Right lobe of liver (tissue), 6 donors: ENCODE measurements around the gene PCSK6. TPM values are rescaled to one million over a fixed set of nuclear protein-coding genes. Genes with fewer than 3 reads are reported as not detected.

ENCODE experiments used
- ATAC-seq, 4 donors: fragments of 200-7000 bp; cut with Tn5 transposase; one replicate each; pipeline ENCODE4 v1.9.1; 2020; ENCODE audit warnings: mild to moderate bottlenecking in 4 of 4, moderate library complexity in 4 of 4
- DNase-seq, 3 donors: peaks; one replicate each; pipeline ENCODE4 v3.0.0-alpha.2; 2020
- H3K27ac ChIP-seq, 3 donors: fragments of 200-600 bp; one replicate each; pipeline ENCODE4 v1.8.0; 2022
- H3K27me3 ChIP-seq, 2 donors: fragments of 200-600 bp; one replicate each; pipeline ENCODE4 v1.8.0; 2022
- H3K36me3 ChIP-seq, 4 donors: fragments of 200-600 bp; sonication (generic) in 1 of 4; one replicate each; pipeline versions ENCODE4 v1.5.1 to v1.8.0; 2017 to 2022; ENCODE audit warnings: control low read depth in 1 of 4
- H3K4me1 ChIP-seq, 4 donors: fragments of 200-600 bp; sonication (generic) in 1 of 4; one replicate each; pipeline versions ENCODE4 v1.5.1 to v1.8.0; 2017 to 2022; ENCODE audit warnings: control low read depth in 1 of 4
- H3K4me3 ChIP-seq, 3 donors: fragments of 200-600 bp; one replicate each; pipeline ENCODE4 v1.8.0; 2022
- H3K9me3 ChIP-seq, 4 donors: fragments of 200-600 bp; sonication (generic) in 1 of 4; one replicate each; pipeline versions ENCODE4 v1.5.1 to v1.8.0; 2017 to 2022; ENCODE audit warnings: control low read depth in 1 of 4
- POLR2A ChIP-seq: fragments of 450-650 bp; IDR thresholded peaks from one replicate; pipeline ENCODE4 v1.6.1; 2017; ENCODE audit warnings: antibody characterized with exemption, mild to moderate bottlenecking
- WGBS: methylation state at CpG from one replicate; pipeline ENCODE4 v1.1.6; 2018; ENCODE audit warnings: low coverage, low lambda C conversion rate; ENCODE audit not compliant: insufficient coverage; ENCODE audit errors: missing lambda C conversion rate; 5-methylcytosine and 5-hydroxymethylcytosine counted together
- intact Hi-C, 2 donors: fragments of 100-400 bp; cut with DNase I; formaldehyde crosslinking; loops; one replicate each; pipeline versions ENCODE4 v1.11.2 to v1.14.1; 2022
- total RNA-seq, 6 experiments: library from RNA; depleted of rRNA in 2 of 6; stranded (reverse); fragments of >200 nt in 2 of 6; fragmentation: NEBNext Ultra II Directional in 3 of 6; extraction: Animal tissue kit (Norgen Biotek cat#: 25700) in 3 of 6; gene quantifications; one replicate each; pipeline versions ENCODE4 v1.1.0 to v1.2.4, GENCODE V29; 2016 to 2023
- TF ChIP-seq, protein P1 (sequence below), 4 donors: fragments of 200-600 bp in 3 of 4; fragments of 450-650 bp in 1 of 4; IDR thresholded peaks; one replicate each; pipeline versions ENCODE4 v1.5.1 to v1.8.0; 2016 to 2022; ENCODE audit warnings: antibody characterized with exemption in 4 of 4, mild to moderate bottlenecking in 2 of 4
- donor health status: DM: no; HTN: yes; CAD: no.
- donor health status: DM: no; HTN: no; CAD: no.
- donor health status: DM: no; HTN: no; CAD: no.
- donor health status: DM: no; HTN: yes; CAD: no.
- donor health status: DM: no; HTN: yes; CAD: no.

The PCSK6 gene
- total RNA-seq, 6 experiments from 2014 or later = 165 to 218 (median 207) TPM

DNA sequence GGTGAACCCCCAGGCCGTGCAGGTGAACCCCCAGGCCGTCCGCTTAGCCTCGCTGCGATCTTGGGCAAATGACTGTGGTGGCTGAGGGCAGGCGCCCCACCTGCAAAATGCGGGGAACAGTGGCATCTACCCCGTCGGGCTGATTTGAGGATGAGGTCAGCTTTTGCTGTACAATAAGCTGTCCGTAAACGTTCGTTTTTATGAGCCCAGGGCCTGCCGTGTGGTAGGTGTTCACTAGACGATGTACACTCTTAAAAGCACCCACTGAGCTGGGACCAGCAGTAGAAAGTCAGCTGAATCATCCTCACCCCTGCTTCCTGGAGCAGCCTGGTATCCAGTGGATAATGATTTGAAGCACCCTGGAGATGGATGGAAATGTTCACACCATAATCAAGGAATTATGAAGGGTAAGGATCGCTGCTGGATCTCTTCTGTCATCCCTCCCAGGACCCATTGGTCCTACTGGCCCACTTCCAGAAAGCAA, 943 bp upstream of the PCSK6 start:
- ATAC-seq (no peak), DNase-seq (no peak)

DNA sequence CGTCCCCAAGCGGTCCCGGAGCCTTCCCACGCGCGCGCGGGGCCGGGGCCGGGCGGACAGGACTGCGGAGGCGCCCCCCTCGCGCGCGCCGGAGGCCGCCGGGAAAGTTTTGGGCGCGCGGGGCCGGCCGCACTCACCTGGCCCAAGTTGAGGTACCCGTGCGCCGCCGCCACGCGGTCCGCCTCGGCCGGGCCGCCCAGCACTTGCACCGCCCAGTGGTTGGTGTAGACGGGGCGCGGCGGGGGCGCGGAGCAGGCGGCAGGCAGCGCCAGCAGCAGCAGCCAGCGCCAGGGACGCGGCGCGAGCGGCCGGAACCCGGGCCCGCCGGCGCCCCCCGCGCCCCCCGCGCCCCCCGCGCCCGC, 289 bp downstream of the PCSK6 start:
- peak; percentile 10 to 59 (median 32) for ATAC-seq

More for the DNA sequence above, 943 bp upstream of the PCSK6 start:
- Histone ChIP-seq H3K36me3 (peaks cover 0 to 11% (median 4%) of the 10 kb centered on the region in 4 donors), H3K9me3 (no peaks in the 10 kb centered on the region), H3K4me3 (no peak overlapping the region), H3K27ac (no peak overlapping the region), H3K4me1 (no peaks in the 10 kb centered on the region), H3K27me3 (no peaks in the 10 kb centered on the region)
- intact Hi-C loops = loop anchor here in 1 of 2 donors (10.0 kb wide), 1 partner anchor 186 kb away; no protein-coding TSS in a partner anchor
- TF ChIP-seq, protein P1, sequence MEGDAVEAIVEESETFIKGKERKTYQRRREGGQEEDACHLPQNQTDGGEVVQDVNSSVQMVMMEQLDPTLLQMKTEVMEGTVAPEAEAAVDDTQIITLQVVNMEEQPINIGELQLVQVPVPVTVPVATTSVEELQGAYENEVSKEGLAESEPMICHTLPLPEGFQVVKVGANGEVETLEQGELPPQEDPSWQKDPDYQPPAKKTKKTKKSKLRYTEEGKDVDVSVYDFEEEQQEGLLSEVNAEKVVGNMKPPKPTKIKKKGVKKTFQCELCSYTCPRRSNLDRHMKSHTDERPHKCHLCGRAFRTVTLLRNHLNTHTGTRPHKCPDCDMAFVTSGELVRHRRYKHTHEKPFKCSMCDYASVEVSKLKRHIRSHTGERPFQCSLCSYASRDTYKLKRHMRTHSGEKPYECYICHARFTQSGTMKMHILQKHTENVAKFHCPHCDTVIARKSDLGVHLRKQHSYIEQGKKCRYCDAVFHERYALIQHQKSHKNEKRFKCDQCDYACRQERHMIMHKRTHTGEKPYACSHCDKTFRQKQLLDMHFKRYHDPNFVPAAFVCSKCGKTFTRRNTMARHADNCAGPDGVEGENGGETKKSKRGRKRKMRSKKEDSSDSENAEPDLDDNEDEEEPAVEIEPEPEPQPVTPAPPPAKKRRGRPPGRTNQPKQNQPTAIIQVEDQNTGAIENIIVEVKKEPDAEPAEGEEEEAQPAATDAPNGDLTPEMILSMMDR (IDR thresholded peaks at IDR 0.05) = no peak
- TF ChIP-seq POLR2A = no peak
- 100% methylated on average over 1 of the region's 15 CpGs for WGBS

DNA sequence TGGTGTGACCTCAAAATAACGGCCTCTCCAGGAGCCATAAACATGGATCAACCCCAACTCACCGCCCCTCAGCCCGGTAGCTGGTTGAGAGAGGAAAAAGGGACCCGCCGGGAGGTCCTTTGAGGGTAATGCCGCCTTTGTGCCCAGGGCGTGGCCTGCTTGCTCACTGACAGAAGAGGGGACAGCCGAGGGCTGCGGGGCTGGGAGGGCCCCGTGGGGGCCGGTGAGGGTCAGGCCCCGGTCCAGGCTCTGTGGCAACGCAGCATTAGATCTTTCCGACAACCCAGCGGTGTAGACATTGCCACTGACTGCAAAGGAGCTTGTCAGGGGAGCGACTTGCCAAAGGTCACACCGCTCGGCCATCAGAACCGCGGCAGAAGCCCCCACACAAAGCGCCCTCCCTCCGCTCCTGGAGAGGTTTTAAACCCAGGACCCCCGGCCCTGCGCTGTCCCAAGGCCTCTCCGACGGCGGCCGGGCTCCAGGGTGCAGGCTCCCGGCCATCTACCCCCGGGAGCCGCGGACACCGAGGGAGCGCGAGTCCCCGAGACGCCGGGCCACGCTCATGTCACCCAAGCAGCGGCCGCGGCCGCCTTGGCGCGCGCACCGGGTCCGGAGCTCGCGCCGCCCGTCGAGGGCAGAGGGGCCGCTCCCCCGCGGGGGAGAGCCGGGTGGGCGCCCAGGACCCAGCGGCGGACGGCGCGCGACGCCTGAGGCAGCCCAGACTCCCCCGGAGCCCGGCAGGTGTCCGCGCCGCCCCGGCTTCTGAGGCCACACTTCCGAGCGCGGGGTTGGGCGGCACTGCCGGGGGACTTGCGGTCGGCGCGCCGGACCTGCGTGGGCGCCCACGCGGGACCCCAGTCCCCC, 975 bp downstream of the PCSK6 start:
- Histone ChIP-seq H3K9me3 (no peaks in the 10 kb centered on the region), H3K27me3 (no peaks in the 10 kb centered on the region), H3K4me3 (peak overlapping the region; percentile 58 to 73 (median 69)), H3K36me3 (peaks cover 0 to 17% (median 6%) of the 10 kb centered on the region in 4 donors), H3K27ac (peak overlapping the region; percentile 90 to 95 (median 94)), H3K4me1 (peaks cover 0 to 8% (median 2%) of the 10 kb centered on the region in 4 donors)
- TF ChIP-seq, protein P1 (IDR thresholded peaks at IDR 0.05) = no peak
- peak; percentile 68 for TF ChIP-seq POLR2A
- 3% methylated on average over 18 of the region's 85 CpGs for WGBS
- intact Hi-C loops = loop anchor here in 1 of 2 donors (10.0 kb wide), 1 partner anchor 94 kb away; no protein-coding TSS in a partner anchor
- ATAC-seq (peak; percentile 39 to 74 (median 48)), DNase-seq (peak in 2 of 3 donors; percentile 51 to 66)

More for the DNA sequence above, 289 bp downstream of the PCSK6 start:
- no peak for TF ChIP-seq POLR2A
- TF ChIP-seq, protein P1 (IDR thresholded peaks at IDR 0.05) = peak in 1 of 4 donors; percentile 12
- H3K4me1 ChIP-seq = peaks cover 0 to 8% (median 0%) of the 10 kb centered on the region in 4 donors
- H3K4me3 ChIP-seq = peak overlapping the region; percentile 32 to 73 (median 69)
- H3K27me3 ChIP-seq = no peaks in the 10 kb centered on the region
- no peaks in the 10 kb centered on the region for H3K9me3 ChIP-seq
- H3K27ac ChIP-seq = peak overlapping the region in 2 of 3 donors; percentile 94 to 95
- intact Hi-C loops = loop anchor here in 1 of 2 donors (10.0 kb wide), 1 partner anchor 94 kb away; no protein-coding TSS in a partner anchor
- H3K36me3 ChIP-seq = peaks cover 0 to 17% (median 6%) of the 10 kb centered on the region in 4 donors
- WGBS = no CpG with 5 or more reads among the region's 62 CpGs
- peak in 2 of 3 donors; percentile 57 to 72 for DNase-seq

DNA sequence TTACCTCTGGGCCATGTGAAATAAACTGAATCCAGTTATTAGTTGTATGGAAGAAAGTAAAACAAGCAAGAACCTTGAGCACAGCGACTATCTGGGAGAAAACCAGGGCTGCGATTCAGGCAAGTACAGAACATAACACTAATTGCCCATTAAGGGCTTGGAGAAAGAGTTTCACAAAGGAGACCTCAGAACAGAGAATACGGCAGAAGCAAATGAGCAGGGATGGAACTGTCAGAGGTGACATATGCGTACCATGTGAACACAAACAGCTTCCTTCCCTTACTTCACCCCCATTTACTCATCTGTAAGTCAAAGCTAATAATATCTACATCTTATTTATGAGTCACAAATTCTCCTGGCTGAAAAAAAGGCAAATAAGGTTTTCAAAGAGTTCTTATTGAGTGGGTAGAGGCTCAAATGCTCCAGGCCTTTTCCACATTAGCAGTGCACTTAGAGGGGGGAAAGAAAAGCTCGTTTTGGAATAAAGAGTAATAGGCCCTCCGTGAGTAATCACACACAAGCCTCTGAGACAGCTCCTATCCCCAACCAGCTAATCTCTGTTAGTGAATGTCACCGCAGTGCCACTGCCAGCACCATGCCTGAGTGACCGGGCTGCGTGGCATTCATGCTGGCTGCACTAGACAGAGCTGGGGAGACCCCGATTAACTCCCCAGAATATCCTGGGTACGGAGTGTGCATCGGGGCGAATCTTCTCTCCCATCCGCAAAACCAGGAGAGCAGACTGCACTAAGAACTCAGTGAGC, 2.6 kb downstream of the PCSK6 start:
- Histone ChIP-seq H3K36me3 (peaks cover 0 to 17% (median 6%) of the 10 kb centered on the region in 4 donors), H3K4me1 (peaks cover 0 to 9% (median 4%) of the 10 kb centered on the region in 4 donors), H3K9me3 (no peaks in the 10 kb centered on the region), H3K4me3 (peak overlapping the region; percentile 58 to 73 (median 69)), H3K27me3 (no peaks in the 10 kb centered on the region), H3K27ac (peak overlapping the region; percentile 90 to 95 (median 94))
- TF ChIP-seq, protein P1 (IDR thresholded peaks at IDR 0.05) = no peak
- TF ChIP-seq POLR2A = no peak
- intact Hi-C loops = loop anchor here in 1 of 2 donors (10.0 kb wide), 1 partner anchor 92 kb away; no protein-coding TSS in a partner anchor
- ATAC-seq (no peak), DNase-seq (no peak)
- WGBS = 92% methylated on average over 13 of the region's 14 CpGs
